GM21526 (cell line): ENCODE results near the gene RPS6KA6.
"Not testable (repeated sequence)": the region's sequence is repeated elsewhere in the genome, so short reads cannot be mapped to it uniquely, and the experiment has no call there.

Experiments used
- ATAC-seq: cut with Tn5 transposase; IDR thresholded peaks from one replicate; pipeline ENCODE4 v1.9.1; 2021; ENCODE audit warnings: moderate library complexity; ENCODE audit not compliant: unreplicated experiment, low FRiP score

The RPS6KA6 gene

DNA sequence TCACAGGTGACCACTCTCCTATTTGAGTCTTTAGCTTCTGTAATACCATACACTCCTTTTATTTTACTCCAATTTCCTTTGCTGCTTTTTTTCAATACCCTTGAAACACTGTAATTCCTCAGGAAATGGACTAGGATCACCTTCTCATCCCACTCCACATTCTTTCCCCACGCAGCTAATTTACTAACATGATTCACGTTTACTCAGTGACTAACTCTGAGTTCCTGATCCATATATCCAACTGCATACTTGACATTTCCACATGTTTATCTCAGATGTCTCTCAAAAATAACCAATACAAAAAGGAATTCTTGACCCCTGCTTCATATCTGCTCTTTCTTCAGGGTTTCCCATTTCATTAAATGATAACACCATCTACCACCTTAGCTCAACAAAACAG is 19.9 kb downstream of the RPS6KA6 start:
- no peak for ATAC-seq

DNA sequence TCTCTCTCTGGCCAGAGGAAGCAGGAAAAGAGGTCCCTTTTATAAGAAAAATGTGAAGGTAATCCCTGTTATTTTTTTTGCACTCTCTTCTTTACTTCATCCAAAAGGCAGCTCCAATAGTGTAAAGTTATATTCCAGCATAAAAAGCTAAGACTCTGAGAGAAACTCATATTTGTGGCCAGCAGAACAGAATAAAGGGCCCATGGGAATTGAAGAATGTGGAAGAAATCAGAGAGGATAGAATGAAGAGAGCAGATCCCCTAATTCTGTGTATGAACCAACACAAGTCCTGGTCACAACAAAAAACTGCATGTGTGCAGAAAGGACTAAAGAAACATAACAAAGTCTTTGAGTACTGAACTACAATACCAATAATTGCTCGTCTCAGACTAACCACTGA is 22.3 kb downstream of the RPS6KA6 start:
- ATAC-seq, result no peak

DNA sequence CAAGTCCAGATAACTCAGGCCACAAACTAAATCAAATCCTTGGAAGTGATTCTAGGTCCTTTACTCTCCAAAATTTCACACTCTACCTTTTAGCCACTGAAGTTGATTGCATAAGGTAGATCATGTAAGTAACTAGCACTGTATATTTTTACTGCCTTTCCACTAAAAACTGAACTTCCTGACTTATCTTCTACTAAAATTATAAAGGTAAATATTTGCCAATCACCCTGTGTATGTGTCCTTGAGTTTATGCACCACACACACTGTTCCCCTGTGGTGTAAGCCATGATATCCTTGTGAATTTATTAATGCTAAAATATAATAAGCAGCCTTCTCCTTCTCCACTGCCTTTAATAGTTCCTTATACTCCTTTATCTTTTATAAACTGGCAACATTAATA is 25.6 kb downstream of the RPS6KA6 start:
- no peak for ATAC-seq

DNA sequence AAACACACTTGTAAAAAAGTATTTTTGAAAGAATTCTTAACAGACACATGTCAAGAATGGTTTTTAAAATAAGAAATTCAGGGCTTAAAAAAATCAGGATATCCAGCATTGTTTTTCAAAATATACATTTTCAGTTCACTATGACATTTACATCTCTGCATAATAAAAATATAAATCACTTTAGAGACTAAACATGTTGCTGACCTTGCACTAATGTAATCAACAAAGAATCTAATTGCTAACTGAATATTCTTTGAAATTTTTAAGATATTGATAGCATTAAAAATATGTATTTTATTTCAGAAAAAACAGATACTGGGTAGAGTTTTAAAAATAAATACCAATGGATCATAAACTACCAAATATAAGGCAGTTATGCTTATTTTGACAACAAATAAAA is 26.4 kb downstream of the RPS6KA6 start:
- no peak for ATAC-seq

DNA sequence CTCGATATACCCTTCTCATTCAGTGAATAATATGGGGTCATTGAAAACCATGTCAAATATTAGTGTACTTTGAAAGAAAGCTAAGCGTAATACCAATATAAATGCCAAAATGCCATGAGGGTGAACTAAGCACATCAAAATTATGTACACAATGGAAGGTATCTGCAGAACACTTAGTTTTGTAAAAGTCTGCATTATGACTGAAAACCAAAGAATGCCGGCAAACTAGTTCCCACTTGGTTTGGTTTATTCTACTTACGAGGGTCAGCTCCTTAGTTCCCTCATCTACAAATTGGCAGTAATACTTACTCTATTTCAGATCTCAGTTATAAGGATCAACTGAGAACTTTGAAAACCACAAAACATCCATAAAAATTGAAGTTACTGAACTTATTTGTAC is 27.3 kb downstream of the RPS6KA6 start:
- ATAC-seq, result no peak

DNA sequence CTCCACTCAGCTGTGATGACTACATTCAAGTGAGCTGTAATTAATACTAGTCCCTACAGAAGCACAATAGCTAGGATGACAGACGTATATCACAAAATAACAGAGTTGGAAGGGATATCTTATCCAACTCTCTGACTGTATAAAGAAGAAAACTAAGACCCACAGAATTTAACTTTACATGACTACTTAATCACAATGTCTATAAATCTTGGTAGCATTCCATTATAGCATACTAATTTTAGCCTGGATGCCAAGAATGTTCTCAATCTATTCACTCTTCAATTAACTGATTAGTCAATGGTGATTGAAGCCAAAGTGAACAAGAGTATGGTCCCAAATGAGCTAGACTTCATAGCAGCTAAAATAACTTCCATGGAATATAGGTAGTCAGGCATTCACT is 31.2 kb downstream of the RPS6KA6 start:
- no peak for ATAC-seq

DNA sequence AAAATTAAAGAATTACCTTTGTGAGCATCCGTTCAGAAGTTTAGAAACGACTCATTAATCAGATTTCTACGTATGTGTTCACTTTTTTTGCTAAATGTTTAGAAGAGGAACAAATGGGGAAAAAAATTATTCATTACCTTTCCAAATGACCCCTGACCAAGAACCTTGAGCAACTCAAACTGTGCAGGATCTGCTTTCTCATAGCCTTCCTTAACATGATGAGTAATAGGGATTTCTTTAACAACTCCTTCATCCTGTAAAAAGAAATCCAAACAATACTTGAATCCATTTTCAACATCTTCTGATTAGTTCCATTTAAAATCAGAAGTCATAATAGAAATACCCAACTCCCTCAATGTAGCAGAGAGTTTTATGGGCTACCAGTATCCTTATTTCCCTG is 32.1 kb downstream of the RPS6KA6 start:
- no peak for ATAC-seq

DNA sequence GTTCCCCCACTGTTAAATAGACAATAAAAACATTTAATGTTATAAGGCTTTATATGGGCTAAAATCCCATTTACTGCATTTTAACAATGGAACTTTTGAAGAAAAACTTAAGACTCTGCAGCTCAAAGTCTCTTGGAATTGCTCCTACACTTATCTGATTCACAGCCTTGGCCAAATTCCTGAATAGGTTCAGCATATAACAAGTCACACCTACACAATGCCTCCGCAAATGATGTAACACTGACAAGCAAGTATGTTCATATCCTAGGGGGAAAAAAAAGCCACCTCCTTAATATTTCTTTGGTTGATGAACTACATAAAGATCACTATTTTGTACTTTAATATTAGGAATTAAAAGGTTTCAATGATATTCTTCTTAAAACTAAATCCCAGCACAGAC is 34.5 kb downstream of the RPS6KA6 start:
- ATAC-seq, result no peak

DNA sequence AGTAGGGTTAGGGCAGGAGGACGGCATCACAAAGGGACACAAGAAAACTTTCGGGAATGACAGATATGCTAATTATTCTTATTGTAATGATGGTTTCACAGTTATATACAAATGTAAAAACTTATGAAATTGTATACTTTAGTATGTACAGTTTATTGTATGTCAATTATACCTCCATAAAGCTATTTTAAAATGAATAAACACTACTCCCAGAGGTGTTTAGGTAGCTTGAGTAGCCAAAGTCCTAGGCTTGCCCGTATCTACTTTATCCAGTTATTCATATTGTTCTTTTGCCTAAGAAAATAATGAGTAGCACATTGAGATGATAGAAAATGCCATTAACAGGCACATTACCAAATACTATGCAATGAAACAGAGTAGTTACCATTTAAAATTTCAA is 43.0 kb downstream of the RPS6KA6 start:
- no peak for ATAC-seq

DNA sequence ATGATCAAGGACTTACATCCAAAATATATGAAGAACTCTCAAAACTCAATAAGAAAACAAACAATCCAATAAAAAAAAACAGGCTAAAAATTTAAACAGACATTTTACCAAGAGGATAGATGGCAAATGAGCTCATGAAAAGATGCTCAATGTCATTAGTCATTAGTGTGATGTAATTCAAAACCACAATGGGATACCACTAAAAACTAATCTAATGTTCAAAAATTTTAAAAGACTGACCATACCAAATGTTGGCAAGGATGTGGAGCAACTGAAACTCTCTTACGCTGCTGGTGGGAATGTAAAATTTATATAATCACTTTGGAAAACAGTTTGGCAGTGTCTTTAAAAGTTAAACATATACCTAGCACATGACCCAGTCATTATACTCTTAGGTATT is 43.7 kb downstream of the RPS6KA6 start:
- no peak for ATAC-seq

DNA sequence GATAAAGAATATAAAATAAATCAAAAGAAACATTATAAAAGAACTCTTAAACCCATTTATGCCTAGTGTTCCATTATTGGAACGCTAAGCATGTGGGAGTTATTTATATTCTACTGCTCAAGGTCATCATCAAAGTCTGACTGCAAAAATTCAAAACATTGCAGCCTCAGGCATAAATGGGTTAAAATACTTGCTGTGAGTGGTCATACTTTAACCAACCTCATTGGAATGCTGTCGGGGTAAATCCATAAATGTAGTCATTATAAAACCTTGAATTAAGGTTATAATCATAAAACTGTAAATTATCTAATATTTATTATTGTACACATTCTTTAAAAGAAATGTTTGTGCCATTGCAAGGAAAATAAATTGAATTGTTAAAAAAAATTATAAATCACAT is 55.0 kb downstream of the RPS6KA6 start:
- no peak for ATAC-seq

DNA sequence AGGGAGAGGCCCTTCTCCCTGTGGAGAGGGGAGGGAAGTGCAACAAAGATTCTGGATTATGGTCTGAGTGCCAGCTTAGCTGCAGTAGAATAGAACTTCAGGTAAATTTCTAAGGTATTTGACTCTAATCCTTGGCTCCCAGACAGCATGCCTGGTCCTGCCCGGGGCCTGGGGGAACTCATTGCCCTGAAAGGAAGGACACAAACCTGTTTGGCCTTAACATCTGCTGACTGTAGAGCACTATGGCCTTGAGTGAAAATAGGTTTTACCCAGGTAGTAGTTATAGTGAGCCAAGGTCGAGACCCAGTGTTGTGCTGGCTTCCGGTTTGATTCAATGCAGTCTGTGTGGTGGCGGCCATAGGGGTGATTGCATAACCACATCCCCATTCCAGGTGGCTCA is 64.4 kb downstream of the RPS6KA6 start:
- ATAC-seq, result no peak

DNA sequence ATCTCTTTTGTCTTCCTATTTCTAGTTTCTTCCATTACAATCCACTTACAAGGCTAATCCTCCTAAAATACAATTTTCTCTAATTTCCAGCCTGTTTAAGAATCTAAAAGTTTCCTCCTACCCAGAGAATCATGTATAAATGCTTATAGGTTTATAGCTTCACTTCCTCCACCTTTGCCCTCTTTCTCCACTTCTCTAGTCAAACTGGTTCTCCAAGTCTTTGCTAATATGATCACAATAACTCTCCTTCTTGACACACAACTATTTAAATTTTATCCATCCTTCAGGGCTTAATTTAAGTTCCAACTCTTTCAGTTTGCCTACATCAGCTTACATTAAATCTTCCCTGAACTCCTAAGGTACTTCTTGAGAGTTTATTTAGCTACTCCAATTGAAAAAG is 69.2 kb downstream of the RPS6KA6 start:
- ATAC-seq, result no peak

DNA sequence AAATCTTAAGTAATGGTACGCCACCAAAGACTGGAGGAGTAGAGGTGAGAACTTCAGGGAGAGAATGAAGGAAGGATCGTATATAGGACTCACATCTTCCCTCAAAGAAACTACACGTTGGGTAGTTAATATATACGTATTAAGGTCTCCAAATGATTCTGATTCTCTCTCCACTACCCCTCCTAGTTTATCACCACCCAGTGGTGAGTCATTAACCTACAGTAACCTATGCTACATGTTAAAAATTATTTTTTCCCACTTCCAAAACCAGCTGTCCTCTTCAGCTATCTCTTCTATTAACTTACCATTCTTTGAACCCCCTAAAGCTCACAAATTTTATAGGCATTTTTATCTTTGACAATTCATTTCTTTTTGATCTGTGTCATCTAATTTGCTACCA is 69.7 kb downstream of the RPS6KA6 start:
- no peak for ATAC-seq

DNA sequence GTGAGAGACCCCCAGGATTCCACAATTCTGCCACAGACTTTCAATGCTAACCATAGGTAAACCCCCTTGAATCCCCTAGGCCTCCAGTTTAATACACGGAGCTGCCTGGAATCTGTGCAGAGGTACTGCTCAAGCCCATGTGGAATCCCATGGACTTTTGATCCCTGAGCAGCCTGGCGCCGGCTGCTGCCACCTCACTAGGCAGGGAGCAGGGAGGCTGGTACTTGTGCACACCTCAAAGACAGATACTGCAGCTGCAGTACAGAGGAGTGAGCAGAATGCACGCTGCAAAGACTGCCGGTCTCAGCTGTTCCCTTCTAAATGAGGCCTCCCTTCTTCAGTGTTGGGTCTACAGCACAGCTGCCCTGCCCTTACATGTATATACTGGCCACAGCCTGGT is 79.4 kb downstream of the RPS6KA6 start:
- no peak for ATAC-seq

DNA sequence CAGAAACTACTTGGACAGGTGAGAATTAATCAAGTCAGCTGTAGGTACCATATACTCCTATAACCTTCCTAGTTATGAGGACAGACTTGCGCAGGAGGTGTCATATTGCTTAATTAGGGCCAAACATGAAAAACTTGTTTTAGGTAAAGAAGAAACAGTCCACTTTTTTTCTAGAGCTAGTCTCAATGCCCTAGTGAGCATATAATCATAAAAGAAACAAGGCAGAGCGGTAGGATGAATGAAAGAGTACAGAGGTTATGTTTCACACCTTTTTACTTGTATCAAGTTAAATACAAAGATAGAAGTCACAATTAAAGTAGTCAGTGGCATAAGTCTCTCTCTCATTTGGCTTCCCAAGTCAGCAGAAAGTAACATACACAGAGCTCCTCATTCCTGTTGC is 88.9 kb downstream of the RPS6KA6 start:
- no peak for ATAC-seq

DNA sequence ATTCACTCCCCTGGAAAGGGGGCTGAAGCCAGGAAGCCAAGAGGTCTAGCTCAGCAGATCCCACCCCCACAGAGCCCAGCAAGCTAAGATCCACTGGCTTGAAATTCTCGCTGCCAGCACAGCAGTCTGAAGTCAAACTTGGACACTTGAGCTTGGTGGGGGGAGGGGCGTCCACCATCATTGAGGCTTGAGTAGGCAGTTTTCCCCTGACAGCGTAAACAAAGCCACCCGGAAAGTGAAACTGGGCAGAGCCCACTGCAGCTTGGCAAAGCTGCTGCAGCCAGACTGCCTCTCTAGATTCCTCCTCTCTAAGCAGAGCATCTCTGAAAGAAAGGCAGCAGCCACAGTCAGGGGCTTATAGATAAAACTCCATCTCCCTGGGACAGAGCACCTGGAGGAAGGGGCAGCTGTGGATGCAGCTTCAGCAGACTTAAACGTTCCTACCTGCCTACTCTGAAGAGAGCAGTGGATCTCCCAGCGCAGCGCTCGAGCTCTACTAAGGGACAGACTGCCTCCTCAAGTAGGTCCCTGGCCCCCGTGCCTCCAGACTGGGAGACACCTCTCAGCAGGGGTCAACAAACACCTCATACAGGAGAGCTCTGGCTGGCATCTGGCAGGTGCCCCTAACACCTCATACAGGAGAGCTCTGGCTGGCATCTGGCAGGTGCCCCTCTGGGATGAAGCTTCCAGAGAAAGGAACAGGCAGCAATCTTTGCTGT is 108.4 kb downstream of the RPS6KA6 start:
- ATAC-seq, result not testable (repeated sequence)

DNA sequence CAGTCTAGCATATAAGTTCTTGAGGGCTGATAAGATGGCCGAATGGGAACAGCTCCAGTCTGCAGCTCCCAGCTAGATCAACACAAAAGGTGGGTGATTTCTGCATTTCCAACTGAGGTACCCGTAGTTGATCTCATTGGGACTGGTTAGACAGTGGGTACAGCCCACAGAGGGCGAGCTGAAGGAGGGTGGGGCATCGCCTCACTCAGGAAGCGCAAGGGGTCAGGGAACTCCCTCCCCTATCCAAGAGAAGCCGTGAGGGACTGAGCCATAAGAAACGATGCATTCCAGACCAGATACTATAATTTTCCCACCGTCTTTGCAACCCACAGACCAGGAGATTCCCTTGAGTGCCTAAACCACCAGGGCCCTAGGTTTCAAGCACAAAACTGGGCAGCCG is 109.0 kb downstream of the RPS6KA6 start:
- no peak for ATAC-seq

DNA sequence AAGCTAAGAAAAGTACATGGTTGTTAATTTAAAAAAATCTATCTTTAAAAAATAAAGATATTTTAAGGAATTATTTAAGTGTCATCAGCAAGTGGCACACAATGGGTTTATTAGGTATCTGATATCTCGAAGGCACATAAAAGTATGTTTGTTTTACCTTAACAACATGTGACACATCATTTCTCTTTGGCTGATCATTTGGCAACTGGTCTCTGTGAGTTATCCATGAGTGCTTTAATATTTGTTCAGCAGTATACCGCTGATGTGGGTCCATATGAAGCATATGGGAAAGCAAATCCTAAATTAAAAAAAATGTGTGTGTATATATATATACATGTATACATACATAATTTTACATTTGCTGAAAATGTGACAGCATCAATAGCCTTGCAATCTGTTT is 123.2 kb downstream of the RPS6KA6 start:
- no peak for ATAC-seq

DNA sequence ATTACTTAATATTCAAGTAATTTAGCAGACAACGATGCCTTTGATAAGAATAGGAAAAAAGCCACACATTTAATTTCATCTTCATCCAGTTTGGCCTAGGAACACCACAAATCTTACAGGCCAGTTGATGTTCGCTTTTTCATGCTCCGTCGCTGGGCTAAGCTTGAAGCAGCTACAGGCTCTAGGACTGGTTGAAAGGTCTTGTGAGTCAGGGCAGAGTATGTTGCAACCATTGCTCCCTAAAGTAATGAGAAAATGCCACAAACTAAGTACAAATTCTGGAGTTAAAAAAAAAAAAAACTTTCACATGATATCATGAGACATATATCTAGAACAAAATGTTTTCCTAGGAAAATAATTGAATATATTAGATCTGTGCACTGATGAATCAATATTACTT is 123.8 kb downstream of the RPS6KA6 start:
- no peak for ATAC-seq

DNA sequence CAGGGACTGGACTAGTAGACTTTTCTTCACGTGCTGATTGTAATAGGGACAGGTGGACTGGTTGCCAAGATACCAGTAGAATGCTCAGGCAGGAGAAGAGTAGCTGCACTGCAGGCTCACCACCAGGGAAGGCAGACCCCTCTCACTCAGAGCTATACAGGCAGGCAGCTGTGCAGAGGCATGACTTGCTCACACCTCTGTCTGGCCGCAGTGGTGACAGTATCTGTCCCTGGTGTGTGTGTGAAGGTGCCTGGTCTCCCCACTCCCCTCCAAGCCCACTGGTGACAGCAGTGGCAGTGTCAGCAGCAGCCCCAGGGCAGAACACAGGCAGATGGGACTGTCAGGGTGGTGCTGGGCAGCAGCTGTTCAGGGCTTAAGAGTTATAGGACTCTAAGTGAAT is 140.7 kb downstream of the RPS6KA6 start:
- no peak for ATAC-seq

DNA sequence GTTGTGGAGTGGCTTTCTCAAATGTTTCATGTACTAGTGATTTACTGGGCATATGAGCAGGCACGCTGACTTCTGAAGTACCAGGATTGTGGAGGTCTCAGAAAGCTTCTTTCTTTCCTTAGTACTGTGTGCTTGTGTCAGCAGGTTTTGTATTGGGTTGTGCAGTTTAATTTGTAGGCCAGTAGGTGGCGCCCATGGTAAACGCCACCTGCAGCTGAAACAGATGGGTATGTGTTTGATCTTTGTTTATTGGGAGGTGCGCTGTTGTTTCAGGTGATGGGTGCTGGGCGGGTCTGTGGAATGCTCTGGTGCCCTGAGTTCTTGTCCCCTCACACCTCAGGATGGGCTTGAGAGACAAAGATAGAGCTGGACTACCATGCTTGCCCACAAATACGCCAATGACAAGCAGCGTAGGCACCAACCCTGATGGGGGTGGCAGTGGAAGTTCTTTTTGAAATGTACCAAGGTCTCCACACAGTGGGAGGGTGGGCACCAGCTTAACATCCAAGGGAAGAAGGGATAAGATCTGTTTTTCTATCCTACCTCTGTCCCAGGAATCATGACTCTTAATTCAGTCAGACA is 141.5 kb downstream of the RPS6KA6 start:
- peak; percentile 98 for ATAC-seq

DNA sequence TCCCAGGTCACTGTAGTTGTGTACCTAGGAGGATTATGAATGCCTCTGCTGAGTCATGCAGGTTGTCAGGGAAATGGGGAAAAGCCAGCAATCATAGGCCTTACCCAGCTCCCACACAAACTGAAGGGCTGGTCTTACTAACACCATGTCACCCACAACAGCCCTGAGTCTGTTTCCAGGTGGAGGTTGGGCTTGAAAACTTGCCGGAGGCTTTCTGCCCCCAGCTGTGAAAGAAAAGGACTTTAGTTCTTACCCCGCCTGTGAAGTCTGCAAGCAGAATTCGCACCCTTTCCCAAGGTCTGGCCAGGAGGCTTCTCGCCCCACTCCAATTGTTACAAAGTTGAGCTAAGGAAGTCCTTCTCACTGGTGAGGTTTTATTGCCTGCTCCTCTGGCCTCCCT is 143.9 kb downstream of the RPS6KA6 start:
- no peak for ATAC-seq
